Activated T-cell treated with anti-CD3 and anti-CD28 coated beads for 24 hours (primary cell): ENCODE results near the gene SKAP1.

Source experiments
- DNase-seq: peaks from one replicate; pipeline ENCODE4 v3.0.0-alpha.2; 2020; ENCODE audit warnings: low read depth

Gene SKAP1

GRCh38 chr17:48173191-48173984 lies 256.6 kb downstream of the SKAP1 start:
- no peak for DNase-seq

- no peak for DNase-seq
Observed at GRCh38 chr17:48169926-48170325, 260.1 kb downstream of the SKAP1 start.

- DNase-seq, result no peak
Observed at GRCh38 chr17:48163809-48164208, 266.2 kb downstream of the SKAP1 start.

GRCh38 chr17:48162946-48163506 lies 267.0 kb downstream of the SKAP1 start:
- DNase-seq, result no peak

- no peak for DNase-seq
Observed at GRCh38 chr17:48162306-48162934, 267.6 kb downstream of the SKAP1 start.

- no peak for DNase-seq
Observed at GRCh38 chr17:48161127-48161905, 268.7 kb downstream of the SKAP1 start.

- DNase-seq, result no peak
Observed at GRCh38 chr17:48160177-48161081, 269.6 kb downstream of the SKAP1 start.

GRCh38 chr17:48159232-48159631 lies 270.8 kb downstream of the SKAP1 start:
- DNase-seq, result no peak

GRCh38 chr17:48155889-48156611 lies 274.0 kb downstream of the SKAP1 start:
- no peak for DNase-seq

GRCh38 chr17:48153691-48154358 lies 276.2 kb downstream of the SKAP1 start:
- no peak for DNase-seq

GRCh38 chr17:48152289-48152688 lies 277.7 kb downstream of the SKAP1 start:
- no peak for DNase-seq

GRCh38 chr17:48151220-48151619 lies 278.8 kb downstream of the SKAP1 start:
- DNase-seq, result no peak

- DNase-seq, result no peak
Observed at GRCh38 chr17:48150597-48151001, 279.4 kb downstream of the SKAP1 start.

- DNase-seq, result no peak
Observed at GRCh38 chr17:48149787-48150463, 280.1 kb downstream of the SKAP1 start.

GRCh38 chr17:48148854-48149786 lies 280.9 kb downstream of the SKAP1 start:
- DNase-seq, result no peak

GRCh38 chr17:48148029-48148770 lies 281.8 kb downstream of the SKAP1 start:
- DNase-seq, result no peak

GRCh38 chr17:48144976-48145798 lies 284.8 kb downstream of the SKAP1 start:
- no peak for DNase-seq
